Mesodermal cell (in vitro differentiated cells): ENCODE results near the gene NCBP3. TPM values are rescaled to one million over a fixed set of nuclear protein-coding genes. Genes with fewer than 3 reads are reported as not detected.
A peak's percentile ranks its signal among the peaks of the same experiment; 100 is the strongest.

ENCODE experiments used
- H3K27ac ChIP-seq: 2 replicates; pipeline ENCODE4 v1.7.0; 2013; ENCODE audit warnings: mild to moderate bottlenecking, low read depth, low read length, moderate library complexity; ENCODE audit not compliant: severe bottlenecking
- H3K36me3 ChIP-seq: 2 replicates; pipeline ENCODE4 v1.7.1; 2013; ENCODE audit warnings: mild to moderate bottlenecking, low read length, moderate library complexity; ENCODE audit not compliant: control insufficient read depth, insufficient read depth
- H3K4me1 ChIP-seq: one replicate; pipeline ENCODE4 v1.7.1; 2013; ENCODE audit warnings: mild to moderate bottlenecking, low read length; ENCODE audit not compliant: insufficient read depth, control insufficient read depth, poor library complexity, severe bottlenecking
- H3K4me3 ChIP-seq: 2 replicates; pipeline ENCODE4 v1.7.0; 2013; ENCODE audit warnings: low read length, control low read depth, mild to moderate bottlenecking; ENCODE audit not compliant: insufficient read depth, poor library complexity, severe bottlenecking; ENCODE audit errors: extremely low read depth
- H3K9me3 ChIP-seq: 2 replicates; pipeline ENCODE4 v1.7.1; 2013; ENCODE audit warnings: mild to moderate bottlenecking, low read length, moderate library complexity; ENCODE audit not compliant: control insufficient read depth
- WGBS, 2 experiments: methylation state at CpG; one replicate each; pipeline ENCODE4 v1.1.5; 2013; ENCODE audit warnings: missing lambda C conversion rate in 2 of 2; ENCODE audit not compliant: insufficient coverage in 2 of 2; 5-methylcytosine and 5-hydroxymethylcytosine counted together
- polyA plus RNA-seq, 2 experiments: library from polyadenylated mRNA; stranded (reverse); fragments of 50-300 nt; gene quantifications; one replicate each; pipeline ENCODE4 v1.2.3, GENCODE V29; 2013

The NCBP3 gene, protein sequence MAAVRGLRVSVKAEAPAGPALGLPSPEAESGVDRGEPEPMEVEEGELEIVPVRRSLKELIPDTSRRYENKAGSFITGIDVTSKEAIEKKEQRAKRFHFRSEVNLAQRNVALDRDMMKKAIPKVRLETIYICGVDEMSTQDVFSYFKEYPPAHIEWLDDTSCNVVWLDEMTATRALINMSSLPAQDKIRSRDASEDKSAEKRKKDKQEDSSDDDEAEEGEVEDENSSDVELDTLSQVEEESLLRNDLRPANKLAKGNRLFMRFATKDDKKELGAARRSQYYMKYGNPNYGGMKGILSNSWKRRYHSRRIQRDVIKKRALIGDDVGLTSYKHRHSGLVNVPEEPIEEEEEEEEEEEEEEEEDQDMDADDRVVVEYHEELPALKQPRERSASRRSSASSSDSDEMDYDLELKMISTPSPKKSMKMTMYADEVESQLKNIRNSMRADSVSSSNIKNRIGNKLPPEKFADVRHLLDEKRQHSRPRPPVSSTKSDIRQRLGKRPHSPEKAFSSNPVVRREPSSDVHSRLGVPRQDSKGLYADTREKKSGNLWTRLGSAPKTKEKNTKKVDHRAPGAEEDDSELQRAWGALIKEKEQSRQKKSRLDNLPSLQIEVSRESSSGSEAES
- polyA plus RNA-seq (2013, experiment 1 of 2) = 47.0 TPM
- 44.5 TPM for polyA plus RNA-seq (2013, experiment 2 of 2)

- 0% methylated on average over 42 to 55 of the region's 76 CpGs for WGBS, 2 experiments
- H3K27ac ChIP-seq = peak within 1 kb of the TSS; percentile 87
- H3K4me3 ChIP-seq = peak within 1 kb of the TSS; percentile 98
- no peaks in the 10 kb centered on the region for H3K9me3 ChIP-seq
- no peaks in the 10 kb centered on the region for H3K4me1 ChIP-seq
- peaks cover 38% of the 10 kb centered on the region for H3K36me3 ChIP-seq
Observed at GRCh38 chr17:3845621-3846436, at the start of gene NCBP3. TSS of gene NCBP3 (minus strand) at chr17:3846246. CDS start at chr17:3846223, 23 bp downstream.

- Histone ChIP-seq H3K36me3 (no peaks in the 10 kb centered on the region), H3K27ac (no peak overlapping the region), H3K9me3 (no peaks in the 10 kb centered on the region), H3K4me3 (no peak overlapping the region), H3K4me1 (peaks cover 23% of the 10 kb centered on the region)
- WGBS, 2 experiments = 100% methylated on average over 1 to 3 of the region's 3 CpGs
Observed at GRCh38 chr17:3895354-3895753, 49.3 kb upstream of the NCBP3 start.

- Histone ChIP-seq H3K9me3 (no peaks in the 10 kb centered on the region), H3K4me1 (peaks cover 28% of the 10 kb centered on the region), H3K4me3 (no peak overlapping the region), H3K27ac (no peak overlapping the region), H3K36me3 (no peaks in the 10 kb centered on the region)
- 67 to 91% methylated on average over 1 to 2 of the region's 2 CpGs for WGBS, 2 experiments
Observed at GRCh38 chr17:3894911-3895343, 48.9 kb upstream of the NCBP3 start.

DNA sequence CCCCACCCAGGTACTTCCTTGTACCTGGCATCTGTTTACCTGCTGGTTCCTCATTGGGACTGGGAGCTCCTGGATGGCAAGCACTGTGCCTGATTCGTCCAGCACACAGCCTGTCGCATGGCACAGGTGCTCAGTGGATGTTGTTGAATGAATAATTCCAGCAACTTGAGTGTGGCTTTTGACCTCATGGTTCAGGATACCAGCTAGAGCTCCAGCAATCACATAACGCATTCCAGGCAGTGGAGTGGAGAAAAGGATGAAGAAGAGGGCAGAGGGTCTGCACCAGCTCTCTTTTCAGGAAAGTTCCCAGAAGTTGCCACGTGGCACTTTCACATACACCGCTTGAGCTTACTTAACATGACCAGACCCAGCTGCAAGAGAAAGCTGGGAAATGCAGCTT lies 48.1 kb upstream of the NCBP3 start:
- 81 to 83% methylated on average over 2 to 3 of the region's 5 CpGs for WGBS, 2 experiments
- Histone ChIP-seq H3K36me3 (no peaks in the 10 kb centered on the region), H3K27ac (no peak overlapping the region), H3K4me3 (no peak overlapping the region), H3K9me3 (no peaks in the 10 kb centered on the region), H3K4me1 (peaks cover 33% of the 10 kb centered on the region)

DNA sequence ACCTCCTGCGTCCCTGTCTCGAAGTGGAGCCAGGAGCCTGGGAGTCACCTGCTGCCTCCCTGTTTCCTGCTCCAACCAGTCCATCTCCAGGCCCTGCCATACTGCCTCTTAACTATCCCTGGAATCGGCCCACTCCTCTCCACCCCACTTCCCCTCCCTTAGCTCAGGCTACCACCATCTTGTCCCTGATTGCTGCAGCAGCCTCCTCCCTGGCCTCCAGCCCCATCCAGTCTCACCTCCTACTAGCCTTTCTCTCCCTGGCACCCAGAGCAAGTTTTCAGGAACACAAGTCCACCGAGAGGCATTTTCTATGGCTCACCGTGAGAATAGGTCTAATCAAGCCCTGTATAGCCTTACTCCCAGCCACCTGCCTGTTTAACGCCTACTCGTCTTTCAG lies 47.7 kb upstream of the NCBP3 start:
- peaks cover 33% of the 10 kb centered on the region for H3K4me1 ChIP-seq
- WGBS, 2 experiments = 83 to 93% methylated on average over 6 to 7 of the region's 7 CpGs
- H3K27ac ChIP-seq = no peak overlapping the region
- no peaks in the 10 kb centered on the region for H3K36me3 ChIP-seq
- no peaks in the 10 kb centered on the region for H3K9me3 ChIP-seq
- peak overlapping the region; percentile 45 for H3K4me3 ChIP-seq

GRCh38 chr17:3893003-3893719 lies 47.1 kb upstream of the NCBP3 start, which contains the start of gene CAMKK1:
TSS of gene CAMKK1 (minus strand) at chr17:3893053. CDS start at chr17:3885687, 7,366 bp downstream.
- WGBS, 2 experiments = 2 to 10% methylated on average over 20 to 49 of the region's 75 CpGs
- H3K27ac ChIP-seq = no peak within 1 kb of the TSS
- no peaks in the 10 kb centered on the region for H3K9me3 ChIP-seq
- H3K36me3 ChIP-seq = no peaks in the 10 kb centered on the region
- H3K4me3 ChIP-seq = peak within 1 kb of the TSS; percentile 58
- H3K4me1 ChIP-seq = peaks cover 36% of the 10 kb centered on the region

DNA sequence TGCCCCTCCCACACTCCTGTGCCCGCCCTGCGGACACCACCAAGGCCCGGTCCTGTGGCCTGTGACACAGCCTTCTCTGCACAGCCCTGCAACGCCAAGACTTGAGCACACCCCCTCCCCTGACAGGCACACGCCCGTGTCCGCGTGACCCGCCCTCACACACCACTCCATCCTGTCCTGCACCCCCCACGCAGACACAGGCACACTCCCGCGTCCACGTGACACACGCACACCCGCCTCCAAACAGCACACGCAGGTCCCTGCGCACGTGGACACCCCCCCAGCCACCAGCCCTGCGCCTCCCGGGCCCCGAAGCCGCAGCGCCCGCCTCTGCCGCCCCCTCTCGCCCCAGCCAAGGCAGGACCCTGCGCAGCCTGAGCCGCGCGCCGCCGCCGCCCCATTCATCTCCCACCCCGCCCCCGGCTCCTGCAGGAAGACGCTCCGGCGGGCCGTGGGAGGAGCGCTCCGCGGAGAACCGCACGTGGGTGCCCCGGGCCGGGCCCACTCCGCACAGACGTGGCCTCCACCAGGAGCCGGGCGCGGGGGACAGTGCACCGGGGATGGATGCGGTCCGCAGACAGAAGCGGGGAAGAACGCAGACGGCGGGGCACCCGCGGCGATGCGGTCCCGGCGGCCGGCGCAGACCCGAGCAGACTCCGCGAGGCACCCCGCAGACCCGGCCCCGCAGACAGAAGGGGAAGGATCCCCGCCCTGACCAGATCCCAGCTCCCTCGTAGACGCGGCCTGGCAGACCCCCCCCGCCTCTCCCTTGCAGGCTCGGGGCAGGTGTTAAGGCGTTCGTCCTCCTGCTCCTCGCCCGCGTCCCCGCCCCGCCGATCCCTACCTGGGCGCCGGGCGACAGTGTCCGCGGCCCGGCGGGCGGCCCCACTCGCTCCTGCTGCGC lies 46.3 kb upstream of the NCBP3 start:
- Histone ChIP-seq H3K36me3 (no peaks in the 10 kb centered on the region), H3K27ac (no peak overlapping the region), H3K4me3 (peak overlapping the region; percentile 58), H3K9me3 (no peaks in the 10 kb centered on the region), H3K4me1 (peaks cover 43% of the 10 kb centered on the region)
- 0 to 1% methylated on average over 58 to 63 of the region's 96 CpGs for WGBS, 2 experiments

GRCh38 chr17:3891626-3892094 lies 45.6 kb upstream of the NCBP3 start:
- WGBS, 2 experiments = 19 to 36% methylated on average over 6 to 9 of the region's 12 CpGs
- no peak overlapping the region for H3K27ac ChIP-seq
- peaks cover 50% of the 10 kb centered on the region for H3K4me1 ChIP-seq
- H3K9me3 ChIP-seq = no peaks in the 10 kb centered on the region
- no peaks in the 10 kb centered on the region for H3K36me3 ChIP-seq
- peak overlapping the region; percentile 58 for H3K4me3 ChIP-seq

GRCh38 chr17:3890878-3891219 lies 44.8 kb upstream of the NCBP3 start:
- Histone ChIP-seq H3K36me3 (no peaks in the 10 kb centered on the region), H3K9me3 (no peaks in the 10 kb centered on the region), H3K27ac (no peak overlapping the region), H3K4me3 (no peak overlapping the region), H3K4me1 (peaks cover 58% of the 10 kb centered on the region)
- WGBS, 2 experiments = 50 to 78% methylated on average over 3 of the region's 4 CpGs
